Left ventricle myocardium inferior (tissue), 1 donor: Measurements from ENCODE around the gene POLL. TPM values are rescaled to one million over a fixed set of nuclear protein-coding genes. Genes with fewer than 3 reads are reported as not detected.

Experiments
- DNase-seq: peaks from one replicate; pipeline ENCODE4 v3.0.0-alpha.2; 2020
- H3K27ac ChIP-seq: fragments of 200-600 bp; replicated peaks from 2 replicates; pipeline ENCODE4 v1.8.0; 2021
- H3K27me3 ChIP-seq: fragments of 200-600 bp; 2 replicates; pipeline ENCODE4 v1.8.0; 2021; ENCODE audit warnings: low read depth
- H3K36me3 ChIP-seq: fragments of 200-600 bp; 2 replicates; pipeline ENCODE4 v1.8.0; 2021
- H3K4me1 ChIP-seq: fragments of 200-600 bp; 2 replicates; pipeline ENCODE4 v1.8.0; 2021
- H3K4me3 ChIP-seq: fragments of 200-600 bp; 2 replicates; pipeline ENCODE4 v1.8.0; 2021; ENCODE audit warnings: mild to moderate bottlenecking, moderate library complexity
- H3K9me3 ChIP-seq: fragments of 200-600 bp; replicated peaks from 2 replicates; pipeline ENCODE4 v1.8.0; 2021
- CTCF ChIP-seq: fragments of 200-600 bp; IDR thresholded peaks from 2 replicates; pipeline ENCODE4 v1.8.0; 2021; ENCODE audit warnings: antibody characterized with exemption, mild to moderate bottlenecking, borderline replicate concordance
- intact Hi-C: fragments of 100-400 bp; cut with micrococcal nuclease; formaldehyde crosslinking; loops from one replicate; pipeline ENCODE4 v1.11.0; 2022
- total RNA-seq: library from RNA; stranded (reverse); fragmentation: NEBNext Ultra II Directional; extraction: Animal tissue kit (Norgen Biotek cat#: 25700); gene quantifications from one replicate; pipeline ENCODE4 v1.2.1, GENCODE V29; 2021
- donor health status: DM: no; HTN: yes; CAD: no; lungs with severe emphysema.

Gene POLL
- total RNA-seq, 1 donor from 2014 or later, result 16.7 TPM

- DNase-seq, result no peak
- Histone ChIP-seq H3K4me3 (no peak overlapping the region), H3K4me1 (peaks cover 20% of the 10 kb centered on the region), H3K36me3 (peaks cover 26% of the 10 kb centered on the region), H3K27ac (no peak overlapping the region), H3K27me3 (no peaks in the 10 kb centered on the region), H3K9me3 (no peaks in the 10 kb centered on the region)
- intact Hi-C loops, result no loop called here
- TF ChIP-seq CTCF, result no peak
These were observed 26.8 kb upstream of the POLL start for GRCh38 chr10:101614663-101615524.

GRCh38 chr10:101613646-101614045, 25.6 kb upstream of the POLL start:
- intact Hi-C loops, result no loop called here
- Histone ChIP-seq H3K4me1 (peaks cover 20% of the 10 kb centered on the region), H3K36me3 (peaks cover 35% of the 10 kb centered on the region), H3K27ac (no peak overlapping the region), H3K4me3 (no peak overlapping the region), H3K9me3 (no peaks in the 10 kb centered on the region), H3K27me3 (no peaks in the 10 kb centered on the region)
- no peak for DNase-seq
- no peak for TF ChIP-seq CTCF

- H3K4me1 ChIP-seq, result peaks cover 20% of the 10 kb centered on the region
- H3K4me3 ChIP-seq, result no peak overlapping the region
- H3K27ac ChIP-seq, result no peak overlapping the region
- no peak for TF ChIP-seq CTCF
- peaks cover 43% of the 10 kb centered on the region for H3K36me3 ChIP-seq
- no peaks in the 10 kb centered on the region for H3K27me3 ChIP-seq
- intact Hi-C loops, result no loop called here
- no peaks in the 10 kb centered on the region for H3K9me3 ChIP-seq
- no peak for DNase-seq
These were observed 24.8 kb upstream of the POLL start for GRCh38 chr10:101612872-101613271.

- intact Hi-C loops, result no loop called here
- Histone ChIP-seq H3K4me3 (no peak overlapping the region), H3K4me1 (peaks cover 15% of the 10 kb centered on the region), H3K27ac (peak overlapping the region; percentile 1), H3K9me3 (no peaks in the 10 kb centered on the region), H3K36me3 (peaks cover 43% of the 10 kb centered on the region), H3K27me3 (no peaks in the 10 kb centered on the region)
- DNase-seq, result no peak
- TF ChIP-seq CTCF, result no peak
These were observed 24.0 kb upstream of the POLL start for GRCh38 chr10:101612086-101612485.

GRCh38 chr10:101611096-101611905, 23.2 kb upstream of the POLL start:
- H3K36me3 ChIP-seq, result peaks cover 43% of the 10 kb centered on the region
- intact Hi-C loops, result no loop called here
- no peak for TF ChIP-seq CTCF

More at GRCh38 chr10:101611096-101611905, 23.2 kb upstream of the POLL start:
- Histone ChIP-seq H3K27ac (peak overlapping the region; percentile 1), H3K9me3 (no peaks in the 10 kb centered on the region), H3K4me1 (peaks cover 7% of the 10 kb centered on the region), H3K27me3 (no peaks in the 10 kb centered on the region), H3K4me3 (no peak overlapping the region)
- no peak for DNase-seq
